HCT116 (cell line): ENCODE data around the gene STK38L.

Experiments used
- EZH2 ChIP-seq: fragments of 200-600 bp; sonication (generic); IDR thresholded peaks from 2 replicates; pipeline ENCODE4 v1.6.1; 2017; ENCODE audit warnings: antibody characterized with exemption, mixed run types
- JUND ChIP-seq: IDR thresholded peaks from 2 replicates; pipeline ENCODE4 v1.6.1; 2012
- POLR2A ChIP-seq: IDR thresholded peaks from 2 replicates; pipeline ENCODE4 v1.7.0; 2011; ENCODE audit warnings: borderline replicate concordance; ENCODE audit not compliant: insufficient read depth, insufficient read length; ENCODE audit errors: extremely low read depth
- RAD21 ChIP-seq: IDR thresholded peaks from 2 replicates; pipeline ENCODE4 v1.6.1; 2012; ENCODE audit warnings: low read depth, mild to moderate bottlenecking
- YY1 ChIP-seq: IDR thresholded peaks from 2 replicates; pipeline ENCODE4 v1.6.1; 2011; ENCODE audit warnings: low read length, low read depth, moderate library complexity, mild to moderate bottlenecking; ENCODE audit not compliant: insufficient replicate concordance; ENCODE audit errors: extremely low read depth
- TF ChIP-seq, protein P1 (sequence below), 3 experiments: fragments of 200-600 bp in 1 of 3; sonication (generic) in 1 of 3; IDR thresholded peaks in 2 of 3; conservative IDR thresholded peaks in 1 of 3; 2 replicates each; pipeline ENCODE4 v1.5.1; 2012 to 2017; ENCODE audit warnings: low read depth in 2 of 3, low read length in 2 of 3, antibody characterized with exemption in 1 of 3, borderline replicate concordance in 1 of 3, control low read depth in 1 of 3, mild to moderate bottlenecking in 1 of 3, mixed read lengths in 1 of 3, mixed run types in 1 of 3, moderate library complexity in 1 of 3; ENCODE audit not compliant: insufficient read depth in 1 of 3

DNA sequence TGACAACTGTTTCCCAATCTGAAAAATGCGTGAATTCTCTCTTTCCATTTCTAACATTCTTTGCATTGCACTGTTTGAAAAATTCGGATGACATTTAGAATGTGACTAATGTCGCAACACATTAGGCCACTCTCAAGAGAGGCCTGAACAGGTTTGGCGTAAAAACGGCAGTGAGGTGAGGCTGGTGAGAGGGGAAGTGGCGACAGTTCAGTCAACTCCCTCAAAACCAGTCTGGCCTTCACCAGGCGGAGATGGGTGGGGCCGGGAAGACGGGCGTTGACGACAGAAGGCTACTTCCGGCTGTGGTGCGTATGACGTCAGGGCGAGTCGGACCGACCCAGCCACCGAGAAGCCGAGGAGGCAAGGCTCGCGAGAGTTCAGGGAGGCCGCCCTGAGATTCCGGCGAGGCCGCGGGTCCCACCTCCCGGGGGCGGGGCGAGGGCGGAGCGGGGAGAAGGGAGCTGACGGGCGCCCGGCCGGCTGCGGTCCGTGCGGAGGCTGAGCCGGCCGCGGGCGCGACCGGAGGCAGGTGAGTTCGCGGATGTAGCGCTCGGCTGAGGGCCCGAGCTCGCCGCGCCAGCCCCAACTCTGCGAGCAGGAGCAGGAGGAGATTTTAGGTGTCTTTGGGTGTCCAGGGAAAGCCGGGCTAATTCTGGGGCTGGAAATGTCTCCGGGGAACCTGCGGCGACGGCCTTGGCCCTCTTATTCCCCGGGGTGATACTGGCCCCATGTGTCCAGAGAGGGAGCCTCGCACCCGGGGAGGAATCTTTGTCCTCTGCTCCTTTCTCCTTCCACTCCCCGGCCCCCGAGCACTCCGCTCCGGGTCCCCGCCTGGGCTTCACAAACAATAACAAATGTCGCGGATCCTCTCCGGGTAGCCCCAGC is at the start of gene STK38L:
- TF ChIP-seq, protein P1, sequence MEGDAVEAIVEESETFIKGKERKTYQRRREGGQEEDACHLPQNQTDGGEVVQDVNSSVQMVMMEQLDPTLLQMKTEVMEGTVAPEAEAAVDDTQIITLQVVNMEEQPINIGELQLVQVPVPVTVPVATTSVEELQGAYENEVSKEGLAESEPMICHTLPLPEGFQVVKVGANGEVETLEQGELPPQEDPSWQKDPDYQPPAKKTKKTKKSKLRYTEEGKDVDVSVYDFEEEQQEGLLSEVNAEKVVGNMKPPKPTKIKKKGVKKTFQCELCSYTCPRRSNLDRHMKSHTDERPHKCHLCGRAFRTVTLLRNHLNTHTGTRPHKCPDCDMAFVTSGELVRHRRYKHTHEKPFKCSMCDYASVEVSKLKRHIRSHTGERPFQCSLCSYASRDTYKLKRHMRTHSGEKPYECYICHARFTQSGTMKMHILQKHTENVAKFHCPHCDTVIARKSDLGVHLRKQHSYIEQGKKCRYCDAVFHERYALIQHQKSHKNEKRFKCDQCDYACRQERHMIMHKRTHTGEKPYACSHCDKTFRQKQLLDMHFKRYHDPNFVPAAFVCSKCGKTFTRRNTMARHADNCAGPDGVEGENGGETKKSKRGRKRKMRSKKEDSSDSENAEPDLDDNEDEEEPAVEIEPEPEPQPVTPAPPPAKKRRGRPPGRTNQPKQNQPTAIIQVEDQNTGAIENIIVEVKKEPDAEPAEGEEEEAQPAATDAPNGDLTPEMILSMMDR (IDR thresholded peaks at IDR 0.05 in 2 of 3, conservative IDR thresholded peaks at IDR 0.05 in 1 of 3; ENCODE audit: borderline replicate concordance in 1 of 3, insufficient read depth in 1 of 3, low read depth in 2 of 3, low read length in 2 of 3) = peak in 2 of 3 experiments; percentile 9 to 16; a peak in 1 of 6 replicates
- TF ChIP-seq POLR2A (peak; percentile 88), RAD21 (peak; percentile 52), JUND (no peak), EZH2 (no peak), YY1 (no peak)
